Spleen (tissue), 7 donors: Measurements from ENCODE around the gene GYG1.

Source experiments
- CTCF ChIP-seq, 11 experiments: fragments of 200-600 bp in 7 of 11; fragments of 450-650 bp in 4 of 11; sonication (generic) in 4 of 11; IDR thresholded peaks in 8 of 11; conservative IDR thresholded peaks in 3 of 11; 1 replicate in 7 of 11; 2 replicates in 4 of 11; pipeline versions ENCODE4 v1.4.0 to v1.8.0; 2016 to 2021; ENCODE audit warnings: antibody characterized with exemption in 11 of 11, inconsistent platforms in 4 of 11, mild to moderate bottlenecking in 1 of 11
- POLR2A ChIP-seq, 3 donors: fragments of 450-650 bp; IDR thresholded peaks; one replicate each; pipeline ENCODE4 v1.5.1; 2017; ENCODE audit warnings: antibody characterized with exemption in 3 of 3, mild to moderate bottlenecking in 1 of 3
- donor health status: DM: no; HTN: no; CAD: no; lungs with moderate emphysema.
- donor health status: DM: no; HTN: no; CAD: no.
- donor health status: DM: no; HTN: no; CAD: no.

GRCh38 chr3:149001727-149002126 lies 10.4 kb downstream of the GYG1 start:
- TF ChIP-seq POLR2A (IDR thresholded peaks at IDR 0.05) (no peak), CTCF (IDR thresholded peaks at IDR 0.05 in 8 of 11, conservative IDR thresholded peaks at IDR 0.05 in 3 of 11) (no peak)
